Activated CD4-positive, alpha-beta memory T cell treated with anti-CD3 and anti-CD28 coated beads for 36 hours (primary cell): ENCODE results near the gene FYN. TPM values are rescaled to one million over a fixed set of nuclear protein-coding genes. Genes with fewer than 3 reads are reported as not detected.

ENCODE experiments used
- CTCF ChIA-PET: fragments of 350-600 bp; sonication (Branson Sonifier 250); formaldehyde crosslinking; loops from one replicate; lab custom pipeline; 2021; ENCODE audit warnings: antibody characterized with exemption, inconsistent platforms; lab: Charles Lee
- POLR2A ChIA-PET: fragments of 350-600 bp; sonication (Branson Sonifier 250); formaldehyde crosslinking; loops from one replicate; lab custom pipeline; 2021; ENCODE audit warnings: antibody characterized with exemption; lab: Charles Lee
- DNase-seq: peaks from one replicate; pipeline ENCODE4 v3.0.0-alpha.2; 2020
- H3K27ac Mint-ChIP-seq: one replicate; pipeline ENCODE4 v1.8.0; 2021; ENCODE audit warnings: mixed read lengths
- H3K27me3 Mint-ChIP-seq: one replicate; pipeline ENCODE4 v1.8.0; 2021; ENCODE audit warnings: mixed read lengths
- H3K36me3 Mint-ChIP-seq: one replicate; pipeline ENCODE4 v1.8.0; 2021; ENCODE audit warnings: mixed read lengths
- H3K4me1 Mint-ChIP-seq: one replicate; pipeline ENCODE4 v1.8.0; 2021; ENCODE audit warnings: low read depth, mixed read lengths
- H3K4me3 Mint-ChIP-seq: one replicate; pipeline ENCODE4 v1.8.0; 2021; ENCODE audit warnings: mild to moderate bottlenecking, mixed read lengths
- H3K9me3 Mint-ChIP-seq: one replicate; pipeline ENCODE4 v1.8.0; 2021; ENCODE audit warnings: mixed read lengths
- intact Hi-C: fragments of 100-400 bp; cut with micrococcal nuclease; formaldehyde crosslinking; loops from one replicate; pipeline ENCODE4 v1.15.1; 2023
- total RNA-seq, 2 experiments: library from RNA; stranded (reverse); gene quantifications; one replicate each; pipeline ENCODE4 v1.2.3, GENCODE V29; 2021

Gene FYN
- total RNA-seq, 2 experiments from 2014 or later, result 353 to 365 TPM

- ChIA-PET POLR2A (no interaction called here), CTCF (no interaction called here)
- Mint-ChIP-seq H3K36me3 (peaks cover 58% of the 10 kb centered on the region), H3K4me1 (peaks cover 90% of the 10 kb centered on the region), H3K27me3 (no peaks in the 10 kb centered on the region), H3K9me3 (no peaks in the 10 kb centered on the region), H3K4me3 (no peak overlapping the region), H3K27ac (peak overlapping the region; percentile 16)
- no peak for DNase-seq
- intact Hi-C loops, result no loop called here
These were observed 128.1 kb downstream of the FYN start for GRCh38 chr6:111745186-111745585.

DNA sequence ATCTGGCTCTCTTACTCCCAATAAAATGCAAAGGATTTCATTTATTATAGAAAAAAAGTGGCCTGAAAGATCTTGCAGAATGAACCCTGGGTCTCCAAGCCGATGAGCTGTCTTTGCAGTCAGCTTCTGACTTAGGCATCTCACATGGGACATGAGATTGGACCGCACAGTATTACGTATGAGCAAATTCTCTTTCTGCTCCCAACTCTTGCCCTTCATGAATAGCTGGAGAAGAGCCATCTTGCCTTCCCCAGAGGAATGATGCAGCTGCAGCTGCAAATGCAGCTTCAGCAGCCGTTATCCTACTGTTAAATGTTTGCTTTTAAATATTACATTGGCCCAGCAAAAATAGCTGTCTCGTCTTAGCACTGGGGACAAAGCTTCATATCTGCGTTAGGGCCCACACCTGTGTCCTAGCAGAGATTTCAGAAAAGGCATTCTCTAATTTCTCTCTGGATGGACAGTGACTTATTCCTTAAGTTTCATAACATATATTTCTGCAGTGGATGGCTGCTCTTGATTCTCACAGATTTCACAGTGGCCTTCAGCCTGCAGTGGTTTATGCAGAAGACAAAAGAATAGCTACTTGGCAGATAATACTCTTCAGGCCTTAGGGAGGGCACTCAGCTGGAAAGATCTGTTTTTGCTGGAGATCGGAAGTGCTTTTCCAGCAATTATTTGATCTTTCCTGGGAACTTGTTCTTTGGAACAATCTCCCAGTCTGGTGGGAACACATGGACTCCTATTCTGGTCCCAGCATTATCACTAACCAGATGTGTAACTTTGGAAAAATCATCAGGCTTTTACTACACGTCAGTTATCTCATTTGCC, 129.2 kb downstream of the FYN start:
- Mint-ChIP-seq H3K9me3 (no peaks in the 10 kb centered on the region), H3K4me3 (no peak overlapping the region), H3K4me1 (peaks cover 92% of the 10 kb centered on the region), H3K36me3 (peaks cover 64% of the 10 kb centered on the region), H3K27me3 (no peaks in the 10 kb centered on the region), H3K27ac (no peak overlapping the region)
- POLR2A ChIA-PET, result interaction anchor here (1.0 to 1.7 kb wide), 2 partner anchors 16 to 18 kb away, joined by 3 to 4 read pairs; no protein-coding TSS in a partner anchor
- intact Hi-C loops, result no loop called here
- CTCF ChIA-PET, result interaction anchor here (0.9 kb wide), 1 partner anchor 9 kb away, joined by 3 read pairs; no protein-coding TSS in a partner anchor
- DNase-seq, result no peak

GRCh38 chr6:111743360-111743759, 129.9 kb downstream of the FYN start:
- Mint-ChIP-seq H3K4me3 (no peak overlapping the region), H3K4me1 (peaks cover 92% of the 10 kb centered on the region), H3K9me3 (no peaks in the 10 kb centered on the region), H3K27ac (no peak overlapping the region), H3K36me3 (peaks cover 65% of the 10 kb centered on the region), H3K27me3 (no peaks in the 10 kb centered on the region)
- intact Hi-C loops, result no loop called here
- CTCF ChIA-PET, result interaction anchor here (0.9 kb wide), 1 partner anchor 10 kb away, joined by 3 read pairs; no protein-coding TSS in a partner anchor
- POLR2A ChIA-PET, result interaction anchor here (1.0 to 1.7 kb wide), 2 partner anchors 17 to 19 kb away, joined by 3 to 4 read pairs; no protein-coding TSS in a partner anchor
- DNase-seq, result no peak

DNA sequence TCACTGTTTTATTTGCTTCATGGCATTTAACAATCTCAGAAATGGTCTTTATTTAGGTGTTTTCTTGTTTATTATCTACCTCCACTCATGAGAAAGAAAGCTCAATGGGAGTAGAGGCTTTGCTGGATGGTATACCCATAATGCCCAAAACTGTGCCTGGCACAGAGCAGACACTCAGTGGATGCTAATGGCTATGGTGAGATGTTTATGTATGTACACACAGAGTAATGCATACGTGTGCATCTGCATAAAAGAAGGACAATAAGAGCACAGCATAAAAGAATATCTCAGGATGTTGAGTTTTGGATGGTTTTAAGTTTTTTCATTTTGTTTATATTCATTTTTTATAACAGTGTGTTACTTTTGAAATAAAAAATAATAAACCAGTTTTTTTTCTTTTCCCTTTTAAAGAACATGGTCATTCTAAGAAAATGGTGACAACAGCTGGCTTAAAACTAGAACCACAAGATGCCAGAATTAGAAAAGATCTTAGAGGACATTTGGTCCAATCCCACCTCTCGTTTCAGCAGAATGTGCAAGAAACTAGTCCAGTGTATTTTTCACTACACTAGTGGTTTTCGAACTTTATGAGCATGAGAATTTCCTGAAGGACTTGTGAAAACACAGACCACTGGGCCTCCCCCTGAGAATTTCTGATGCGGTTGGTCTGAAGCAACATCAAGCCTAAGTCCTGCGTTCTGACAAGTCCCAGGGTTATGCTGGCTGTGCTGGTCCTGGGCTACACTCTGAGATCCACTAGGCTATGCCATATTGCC, 131.9 kb downstream of the FYN start:
- Mint-ChIP-seq H3K4me1 (peaks cover 92% of the 10 kb centered on the region), H3K4me3 (no peak overlapping the region), H3K27me3 (no peaks in the 10 kb centered on the region), H3K9me3 (no peaks in the 10 kb centered on the region), H3K36me3 (peaks cover 53% of the 10 kb centered on the region), H3K27ac (peak overlapping the region; percentile 57)
- ChIA-PET CTCF (interaction anchor here (1.1 kb wide), 1 partner anchor 19 kb away, joined by 3 read pairs; no protein-coding TSS in a partner anchor), POLR2A (no interaction called here)
- no peak for DNase-seq
- intact Hi-C loops, result no loop called here

DNA sequence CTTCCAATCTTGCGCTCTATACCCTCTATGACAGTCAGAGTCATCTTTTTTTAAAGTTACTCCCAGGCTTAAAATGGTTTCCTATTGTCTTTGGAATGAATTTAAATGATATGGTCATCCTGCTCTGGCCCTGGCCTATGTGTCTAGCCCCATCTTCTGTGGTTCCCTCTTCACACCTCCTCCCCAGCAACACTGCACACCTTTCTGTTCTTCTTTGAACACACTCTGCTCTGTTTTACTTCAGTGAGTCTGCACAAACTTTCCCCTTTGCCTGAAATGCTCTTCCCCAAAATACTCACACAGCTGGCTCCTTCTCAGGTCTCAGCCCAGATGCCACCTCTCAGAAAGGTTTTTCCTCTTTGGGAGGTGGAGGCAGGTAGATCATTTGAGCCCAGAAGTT, 132.7 kb downstream of the FYN start:
- peak overlapping the region; percentile 78 for H3K27ac Mint-ChIP-seq
- ChIA-PET POLR2A (no interaction called here), CTCF (no interaction called here)
- no peak overlapping the region for H3K4me3 Mint-ChIP-seq
- H3K36me3 Mint-ChIP-seq, result peaks cover 58% of the 10 kb centered on the region
- no peaks in the 10 kb centered on the region for H3K9me3 Mint-ChIP-seq
- no peaks in the 10 kb centered on the region for H3K27me3 Mint-ChIP-seq
- peaks cover 92% of the 10 kb centered on the region for H3K4me1 Mint-ChIP-seq
- intact Hi-C loops, result no loop called here
- no peak for DNase-seq

- Mint-ChIP-seq H3K27me3 (no peaks in the 10 kb centered on the region), H3K4me1 (peaks cover 94% of the 10 kb centered on the region), H3K9me3 (no peaks in the 10 kb centered on the region), H3K36me3 (peaks cover 64% of the 10 kb centered on the region), H3K27ac (peak overlapping the region; percentile 78), H3K4me3 (no peak overlapping the region)
- DNase-seq, result no peak
- ChIA-PET CTCF (interaction anchor here (1.1 to 1.5 kb wide), 2 partner anchors 24 to 259 kb away, joined by 3 to 4 read pairs; no protein-coding TSS in a partner anchor), POLR2A (no interaction called here)
- intact Hi-C loops, result loop anchor here (1.0 kb wide), 1 partner anchor 8 kb away; no protein-coding TSS in a partner anchor
These were observed 134.0 kb downstream of the FYN start for GRCh38 chr6:111739257-111739696.

DNA sequence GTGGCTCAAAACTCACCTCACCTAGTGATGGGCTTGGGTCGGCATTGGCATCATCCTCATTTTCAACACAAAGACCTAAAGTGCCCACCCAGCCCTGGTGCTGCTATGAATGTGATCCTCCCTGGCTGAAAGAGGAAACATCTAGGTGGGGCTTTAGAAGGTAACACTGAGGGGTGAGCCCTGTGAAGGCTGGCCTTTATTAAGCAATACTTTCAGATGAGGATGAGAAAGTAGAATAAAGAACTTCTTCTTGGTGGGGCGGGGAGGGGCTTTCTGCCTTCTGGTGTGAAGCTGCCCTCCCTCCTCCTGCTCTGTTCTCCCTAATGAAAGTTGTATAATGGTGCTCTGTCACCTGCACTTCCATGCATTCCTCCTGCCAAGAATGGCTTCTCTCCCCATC, 134.6 kb downstream of the FYN start:
- CTCF ChIA-PET, result interaction anchor here (1.5 kb wide), 1 partner anchor 25 kb away, joined by 3 read pairs; no protein-coding TSS in a partner anchor
- H3K27ac Mint-ChIP-seq, result peak overlapping the region; percentile 78
- H3K36me3 Mint-ChIP-seq, result peaks cover 70% of the 10 kb centered on the region
- H3K9me3 Mint-ChIP-seq, result no peaks in the 10 kb centered on the region
- H3K4me3 Mint-ChIP-seq, result no peak overlapping the region
- POLR2A ChIA-PET, result no interaction called here
- intact Hi-C loops, result loop anchor here (1.0 kb wide), 1 partner anchor 9 kb away; no protein-coding TSS in a partner anchor
- DNase-seq, result no peak
- no peaks in the 10 kb centered on the region for H3K27me3 Mint-ChIP-seq
- H3K4me1 Mint-ChIP-seq, result peaks cover 88% of the 10 kb centered on the region

DNA sequence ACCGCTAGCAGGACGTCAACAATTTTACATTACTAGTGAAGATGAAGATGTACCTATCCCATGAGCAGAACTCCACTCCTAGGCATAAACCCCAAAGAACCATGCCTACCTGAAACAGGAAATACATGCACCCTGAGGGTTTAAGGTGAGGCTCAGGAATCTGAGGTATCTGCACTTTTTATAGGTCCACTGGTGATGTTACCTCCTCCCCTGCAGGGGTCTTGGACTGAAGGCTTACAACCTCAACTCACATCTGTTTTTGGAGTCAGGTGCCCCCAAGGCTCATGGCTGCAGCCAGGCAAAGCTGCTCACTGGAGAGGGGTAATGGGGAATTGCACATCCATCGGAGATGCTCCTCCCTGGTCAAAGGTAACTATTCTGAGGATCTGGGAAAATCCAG, 135.1 kb downstream of the FYN start:
- ChIA-PET CTCF (interaction anchor here (0.7 to 1.5 kb wide), 2 partner anchors 26 to 29 kb away, joined by 3 read pairs; no protein-coding TSS in a partner anchor), POLR2A (no interaction called here)
- Mint-ChIP-seq H3K4me1 (peaks cover 85% of the 10 kb centered on the region), H3K9me3 (peaks cover 2% of the 10 kb centered on the region), H3K4me3 (no peak overlapping the region), H3K27ac (peak overlapping the region; percentile 78), H3K36me3 (peaks cover 72% of the 10 kb centered on the region), H3K27me3 (no peaks in the 10 kb centered on the region)
- intact Hi-C loops, result no loop called here
- no peak for DNase-seq

DNA sequence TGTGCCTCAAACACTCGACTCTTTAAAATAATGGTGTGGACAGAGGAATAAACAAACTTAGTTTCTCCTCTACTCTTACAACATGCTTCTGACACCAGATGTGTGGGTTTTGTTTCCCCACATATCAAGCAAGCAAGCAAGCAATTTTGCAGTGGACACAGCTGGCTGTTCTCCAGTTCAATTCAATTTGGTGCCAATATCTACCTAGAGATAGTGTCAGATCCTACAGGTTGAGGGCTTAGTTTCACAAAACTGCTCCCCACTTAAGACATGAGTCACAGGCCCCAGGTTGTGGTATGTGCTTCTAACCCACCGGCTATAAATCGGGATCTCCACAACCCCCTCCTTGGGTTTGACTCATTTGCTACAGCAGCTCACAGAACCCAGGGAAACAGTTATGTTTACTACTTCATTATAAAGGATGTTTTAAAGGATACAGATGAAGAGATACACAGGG, 136.2 kb downstream of the FYN start:
- Mint-ChIP-seq H3K27me3 (no peaks in the 10 kb centered on the region), H3K9me3 (peaks cover 12% of the 10 kb centered on the region)

DNA sequence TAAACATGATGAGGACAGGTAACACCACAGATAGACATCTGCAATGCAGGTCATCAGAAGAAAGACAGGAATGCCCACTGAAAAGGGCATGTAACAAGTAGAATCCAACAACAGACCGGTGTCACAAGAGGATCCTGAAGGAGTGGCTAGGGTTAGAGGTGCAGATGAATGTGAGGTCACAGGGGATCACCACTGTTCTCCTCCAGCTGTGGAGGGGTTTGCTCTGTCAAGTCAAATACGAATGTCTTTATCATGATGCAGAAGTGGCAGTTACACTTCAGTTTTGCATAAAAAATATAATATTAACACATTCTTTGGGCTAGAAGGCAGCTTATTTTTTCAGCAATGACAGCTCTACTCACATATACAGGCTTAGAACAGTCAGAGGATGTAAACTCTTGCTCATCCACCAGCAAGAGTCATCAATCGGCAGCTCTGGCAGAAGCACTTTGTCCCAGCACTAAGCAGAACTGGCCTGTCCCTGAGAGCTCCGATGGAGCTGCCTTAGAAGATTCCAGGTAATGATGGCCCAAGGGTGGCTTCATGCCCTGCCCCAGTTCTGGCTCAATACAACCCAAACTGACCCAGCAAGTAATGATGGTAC, 137.1 kb downstream of the FYN start:
- intact Hi-C loops, result loop anchor here (2.0 kb wide), 1 partner anchor 15 kb away; no protein-coding TSS in a partner anchor
- peak overlapping the region; percentile 78 for H3K27ac Mint-ChIP-seq
- H3K36me3 Mint-ChIP-seq, result peaks cover 71% of the 10 kb centered on the region
- no peaks in the 10 kb centered on the region for H3K27me3 Mint-ChIP-seq
- no peak for DNase-seq
- ChIA-PET POLR2A (interaction anchor here (1.1 to 2.1 kb wide), 3 partner anchors 11 to 281 kb away, joined by 3 to 10 read pairs (median 5); no protein-coding TSS in a partner anchor), CTCF (interaction anchor here (1.0 to 4.3 kb wide), 3 partner anchors 10 to 64 kb away, joined by 3 to 19 read pairs (median 11); no protein-coding TSS in a partner anchor)
- H3K4me1 Mint-ChIP-seq, result peaks cover 89% of the 10 kb centered on the region
- H3K4me3 Mint-ChIP-seq, result no peak overlapping the region
- H3K9me3 Mint-ChIP-seq, result peaks cover 12% of the 10 kb centered on the region

More for the DNA sequence above, 136.2 kb downstream of the FYN start:
- intact Hi-C loops, result loop anchor here (2.0 kb wide), 1 partner anchor 14 kb away; no protein-coding TSS in a partner anchor
- CTCF ChIA-PET, result interaction anchor here (0.5 to 4.3 kb wide), 3 partner anchors 11 to 64 kb away, joined by 3 to 19 read pairs (median 11); no protein-coding TSS in a partner anchor
- Mint-ChIP-seq H3K4me1 (peaks cover 88% of the 10 kb centered on the region), H3K36me3 (peaks cover 74% of the 10 kb centered on the region), H3K27ac (peak overlapping the region; percentile 78), H3K4me3 (no peak overlapping the region)
- POLR2A ChIA-PET, result interaction anchor here (2.0 kb wide), 1 partner anchor 102 kb away, joined by 5 read pairs; no protein-coding TSS in a partner anchor
- peak; percentile 67 for DNase-seq
